BE2C (cell line): ENCODE results near the gene TRRAP.

Experiments
- DNase-seq: peaks from one replicate; pipeline ENCODE4 v3.0.0-alpha.2; 2020
- H3K27me3 ChIP-seq: fragments of 250-450 bp; sonication (Bioruptor Pico); 2 replicates; pipeline ENCODE4 v1.5.1; 2020; ENCODE audit warnings: mild to moderate bottlenecking
- H3K36me3 ChIP-seq: fragments of 250-450 bp; sonication (Bioruptor Pico); 2 replicates; pipeline ENCODE4 v1.5.1; 2020; ENCODE audit warnings: mild to moderate bottlenecking
- H3K4me1 ChIP-seq: fragments of 250-450 bp; sonication (Bioruptor Pico); 2 replicates; pipeline ENCODE4 v1.5.1; 2020
- H3K4me3 ChIP-seq: 2 replicates; pipeline ENCODE4 v1.5.1; 2011; ENCODE audit warnings: low read depth, low read length
- H3K9me3 ChIP-seq: fragments of 250-450 bp; sonication (Bioruptor Pico); 2 replicates; pipeline ENCODE4 v1.5.1; 2020
- TF ChIP-seq, protein P1 (sequence below): IDR thresholded peaks from 2 replicates; pipeline ENCODE4 v1.5.1; 2012; ENCODE audit warnings: mild to moderate bottlenecking, low read depth, low read length

Gene TRRAP

DNA sequence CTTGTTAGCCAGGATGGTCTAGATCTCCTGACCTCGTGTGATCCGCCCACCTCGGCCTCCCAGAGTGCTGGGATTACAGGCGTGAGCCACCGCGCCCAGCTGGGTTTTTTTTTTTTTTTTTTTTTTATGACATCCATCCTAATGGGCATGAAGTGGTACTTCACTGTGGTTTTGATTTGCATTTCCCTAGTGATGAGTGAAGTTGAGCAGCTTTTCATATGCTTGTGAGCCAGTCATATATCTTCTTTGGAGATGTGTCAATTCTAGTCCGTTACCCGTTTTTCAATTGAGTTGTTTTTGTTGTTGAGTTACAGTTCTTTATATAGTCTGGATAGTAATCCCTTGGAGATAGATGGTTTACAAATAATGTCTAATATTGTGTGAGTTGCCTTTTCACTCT lies 137.9 kb downstream of the TRRAP start:
- Histone ChIP-seq H3K9me3 (no peaks in the 10 kb centered on the region), H3K36me3 (peaks cover 70% of the 10 kb centered on the region), H3K27me3 (no peaks in the 10 kb centered on the region), H3K4me1 (no peaks in the 10 kb centered on the region), H3K4me3 (no peak overlapping the region)
- TF ChIP-seq, protein P1, sequence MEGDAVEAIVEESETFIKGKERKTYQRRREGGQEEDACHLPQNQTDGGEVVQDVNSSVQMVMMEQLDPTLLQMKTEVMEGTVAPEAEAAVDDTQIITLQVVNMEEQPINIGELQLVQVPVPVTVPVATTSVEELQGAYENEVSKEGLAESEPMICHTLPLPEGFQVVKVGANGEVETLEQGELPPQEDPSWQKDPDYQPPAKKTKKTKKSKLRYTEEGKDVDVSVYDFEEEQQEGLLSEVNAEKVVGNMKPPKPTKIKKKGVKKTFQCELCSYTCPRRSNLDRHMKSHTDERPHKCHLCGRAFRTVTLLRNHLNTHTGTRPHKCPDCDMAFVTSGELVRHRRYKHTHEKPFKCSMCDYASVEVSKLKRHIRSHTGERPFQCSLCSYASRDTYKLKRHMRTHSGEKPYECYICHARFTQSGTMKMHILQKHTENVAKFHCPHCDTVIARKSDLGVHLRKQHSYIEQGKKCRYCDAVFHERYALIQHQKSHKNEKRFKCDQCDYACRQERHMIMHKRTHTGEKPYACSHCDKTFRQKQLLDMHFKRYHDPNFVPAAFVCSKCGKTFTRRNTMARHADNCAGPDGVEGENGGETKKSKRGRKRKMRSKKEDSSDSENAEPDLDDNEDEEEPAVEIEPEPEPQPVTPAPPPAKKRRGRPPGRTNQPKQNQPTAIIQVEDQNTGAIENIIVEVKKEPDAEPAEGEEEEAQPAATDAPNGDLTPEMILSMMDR, result no peak
- no peak for DNase-seq

DNA sequence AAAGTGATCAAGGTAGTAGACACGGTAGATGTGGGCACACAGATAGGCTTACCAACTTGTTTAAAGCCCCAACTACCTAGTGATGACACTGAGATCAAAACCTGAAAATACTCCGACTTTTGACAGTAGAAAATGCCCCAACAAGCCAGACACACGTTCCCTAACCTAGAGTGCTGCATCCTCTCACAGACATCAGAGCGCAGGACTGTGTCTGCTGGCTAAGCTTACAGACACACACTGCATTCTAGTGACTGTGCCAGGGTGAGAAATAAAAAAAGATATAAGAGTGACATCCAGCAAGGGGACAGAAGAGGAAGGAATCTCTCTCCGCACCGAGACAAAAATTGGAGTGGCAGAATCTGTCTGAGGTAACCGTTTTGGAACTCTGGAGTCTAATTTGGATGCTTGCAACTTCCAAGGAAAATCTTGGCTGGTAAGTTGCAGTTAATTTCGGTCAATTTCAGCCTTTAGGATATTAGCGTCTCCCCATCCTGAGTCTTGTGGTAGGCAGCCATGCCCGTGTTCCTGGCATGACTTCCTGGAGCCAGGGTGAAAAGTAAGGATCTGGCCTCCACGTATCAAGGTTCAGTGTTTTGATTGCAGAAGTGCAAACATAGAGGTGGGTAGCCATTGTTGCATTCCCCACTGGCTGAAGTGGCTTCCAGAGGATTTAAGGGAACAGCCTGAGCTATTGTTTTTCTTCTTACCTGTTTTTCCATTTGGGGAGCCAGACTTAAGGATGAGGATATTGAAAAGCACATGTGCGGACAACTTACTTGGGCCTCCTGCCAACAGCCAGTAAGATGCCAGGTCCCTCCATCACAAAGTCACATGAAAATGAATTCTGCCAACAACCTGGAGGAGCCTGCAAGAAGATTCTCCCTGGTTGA lies 141.4 kb downstream of the TRRAP start:
- Histone ChIP-seq H3K9me3 (no peaks in the 10 kb centered on the region), H3K4me3 (no peak overlapping the region), H3K27me3 (no peaks in the 10 kb centered on the region), H3K36me3 (peaks cover 35% of the 10 kb centered on the region), H3K4me1 (no peaks in the 10 kb centered on the region)
- TF ChIP-seq, protein P1, result no peak
- no peak for DNase-seq

DNA sequence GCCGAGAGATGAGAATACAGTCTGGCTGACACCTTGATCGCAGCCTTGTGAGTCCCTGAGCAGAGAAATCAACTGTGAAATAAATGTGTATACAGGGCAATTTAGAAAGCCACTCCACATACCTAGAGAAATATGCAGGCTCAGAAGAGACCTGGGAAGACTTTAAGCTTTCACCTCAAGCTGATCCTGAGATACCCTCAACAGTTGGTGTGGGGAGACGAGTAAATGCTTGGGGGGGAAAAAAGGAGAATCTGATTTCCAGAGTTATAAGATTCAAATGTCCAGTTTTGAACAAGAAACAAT lies 142.0 kb downstream of the TRRAP start:
- no peak for DNase-seq
- TF ChIP-seq, protein P1, result no peak
- peaks cover 29% of the 10 kb centered on the region for H3K36me3 ChIP-seq
- H3K9me3 ChIP-seq, result no peaks in the 10 kb centered on the region
- no peak overlapping the region for H3K4me3 ChIP-seq
- H3K4me1 ChIP-seq, result no peaks in the 10 kb centered on the region
- H3K27me3 ChIP-seq, result no peaks in the 10 kb centered on the region

DNA sequence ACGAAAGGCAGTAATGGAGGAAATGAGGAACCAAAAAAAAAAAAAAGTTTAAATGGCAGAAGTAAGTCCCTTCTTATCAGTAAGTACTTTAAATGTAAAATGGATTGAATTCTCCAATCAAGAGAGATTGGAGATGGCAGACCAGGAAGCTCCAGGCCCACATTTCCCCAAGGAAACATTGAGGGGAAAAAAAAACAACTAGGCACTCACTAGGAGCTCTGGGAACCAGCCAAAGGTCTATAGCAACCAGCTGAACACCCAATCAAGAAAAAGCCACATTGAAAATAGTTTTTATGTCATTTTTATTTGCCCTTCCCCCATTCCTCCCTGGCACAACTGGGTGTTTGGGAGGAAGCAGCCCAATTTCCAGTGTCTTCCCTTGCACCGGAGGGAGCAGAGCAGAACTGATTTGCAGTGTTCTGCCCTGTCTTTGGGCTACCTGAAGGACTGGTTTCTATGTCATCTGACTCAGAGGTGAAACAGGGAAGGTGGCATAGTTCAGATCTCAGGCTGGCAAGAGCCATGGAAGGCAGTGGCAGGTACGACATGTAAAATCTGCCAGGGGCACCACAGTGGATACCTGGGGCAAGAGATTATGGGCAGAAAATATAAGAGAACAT lies 143.7 kb downstream of the TRRAP start:
- H3K4me1 ChIP-seq, result no peaks in the 10 kb centered on the region
- no peak for DNase-seq
- TF ChIP-seq, protein P1, result no peak
- H3K27me3 ChIP-seq, result no peaks in the 10 kb centered on the region
- H3K9me3 ChIP-seq, result no peaks in the 10 kb centered on the region
- H3K4me3 ChIP-seq, result no peak overlapping the region
- H3K36me3 ChIP-seq, result peaks cover 27% of the 10 kb centered on the region

DNA sequence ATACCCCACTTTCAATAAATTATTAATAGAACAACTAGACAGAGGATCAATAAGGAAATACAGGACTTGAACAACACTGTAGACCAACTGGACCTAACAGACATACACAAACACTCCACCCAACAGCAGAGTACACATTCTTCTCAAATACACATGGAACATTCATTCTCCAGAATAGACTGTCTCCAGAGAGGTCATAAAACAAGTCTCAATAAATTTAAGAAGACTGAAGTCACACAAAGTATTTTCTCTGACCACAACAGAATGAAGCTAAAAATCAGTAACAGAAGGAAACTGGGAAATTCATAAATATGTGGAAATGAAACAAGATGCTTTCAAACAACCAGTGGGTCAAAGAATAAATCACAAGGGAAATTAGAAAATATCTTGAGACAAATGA lies 145.7 kb downstream of the TRRAP start:
- no peak for DNase-seq
- no peaks in the 10 kb centered on the region for H3K27me3 ChIP-seq
- H3K4me3 ChIP-seq, result no peak overlapping the region
- H3K36me3 ChIP-seq, result peaks cover 33% of the 10 kb centered on the region
- H3K4me1 ChIP-seq, result no peaks in the 10 kb centered on the region
- H3K9me3 ChIP-seq, result no peaks in the 10 kb centered on the region
- TF ChIP-seq, protein P1, result no peak

DNA sequence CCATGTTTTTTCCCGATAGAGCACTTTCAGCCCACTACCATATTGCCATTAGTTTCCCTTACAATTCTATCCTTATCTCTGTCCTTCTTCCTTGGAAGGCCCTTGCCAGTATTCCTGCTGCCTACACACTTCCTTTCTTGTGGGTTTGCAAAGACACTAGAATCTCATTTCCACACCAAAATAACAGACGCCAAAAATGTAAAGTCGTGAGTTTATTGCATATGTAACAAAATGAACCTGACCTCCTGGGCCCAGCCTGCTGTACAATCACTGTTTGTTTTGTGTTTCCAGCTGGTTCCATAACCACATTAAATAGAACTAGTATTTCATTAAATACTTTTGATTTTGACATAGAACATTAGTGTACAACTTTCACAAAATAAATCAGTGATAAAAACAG lies 148.9 kb downstream of the TRRAP start:
- Histone ChIP-seq H3K4me3 (no peak overlapping the region), H3K27me3 (no peaks in the 10 kb centered on the region), H3K4me1 (no peaks in the 10 kb centered on the region), H3K36me3 (peaks cover 46% of the 10 kb centered on the region), H3K9me3 (no peaks in the 10 kb centered on the region)
- TF ChIP-seq, protein P1, result no peak
- no peak for DNase-seq
